Testis (tissue), 2 donors: ENCODE measurements around the gene TP53AIP1.

Experiments used
- CTCF ChIP-seq, 3 experiments: fragments of 450-650 bp in 2 of 3; fragments of 200-600 bp in 1 of 3; sonication (generic) in 1 of 3; IDR thresholded peaks; one replicate each; pipeline ENCODE4 v1.5.1; 2016 to 2019; ENCODE audit warnings: antibody characterized with exemption in 3 of 3, mild to moderate bottlenecking in 2 of 3, moderate library complexity in 1 of 3
- POLR2A ChIP-seq: fragments of 450-650 bp; IDR thresholded peaks from one replicate; pipeline ENCODE4 v1.6.1; 2017; ENCODE audit warnings: antibody characterized with exemption, mild to moderate bottlenecking, moderate library complexity

- no peak for TF ChIP-seq CTCF (IDR thresholded peaks at IDR 0.05)
- no peak for TF ChIP-seq POLR2A
Measured at GRCh38 chr11:128939591-128939990, 3.1 kb downstream of the TP53AIP1 start.
